NCI-H146 treated with DMSO at 0.1 percent for 48 hours (cell line): Measurements from ENCODE around the gene SLC17A9.

ENCODE experiments used
- DNase-seq: peaks from one replicate; lab custom pipeline; 2025; ENCODE audit not compliant: unreplicated experiment; lab: John Stamatoyannopoulos, UW

The SLC17A9 gene

GRCh38 chr20:62980380-62980960 is 28.0 kb downstream of the SLC17A9 start:
- peak; percentile 55 for DNase-seq

- peak; percentile 14 for DNase-seq
Observed at GRCh38 chr20:62980970-62981369, 28.5 kb downstream of the SLC17A9 start.

- DNase-seq = no peak
Observed at GRCh38 chr20:62982124-62983075, 29.9 kb downstream of the SLC17A9 start.

GRCh38 chr20:62983210-62983609 is 30.7 kb downstream of the SLC17A9 start:
- no peak for DNase-seq

- DNase-seq = peak; percentile 51
Observed at GRCh38 chr20:62984666-62985443, 32.3 kb downstream of the SLC17A9 start.

GRCh38 chr20:62985444-62985778 is 32.9 kb downstream of the SLC17A9 start:
- no peak for DNase-seq

- no peak for DNase-seq
Observed at GRCh38 chr20:62986257-62986800, 33.8 kb downstream of the SLC17A9 start.

GRCh38 chr20:62987114-62987513 is 34.6 kb downstream of the SLC17A9 start:
- no peak for DNase-seq

GRCh38 chr20:62989201-62989601 is 36.7 kb downstream of the SLC17A9 start:
- DNase-seq = no peak

GRCh38 chr20:62990306-62990825 is 37.9 kb downstream of the SLC17A9 start:
- no peak for DNase-seq

- no peak for DNase-seq
Observed at GRCh38 chr20:62991196-62991807, 38.8 kb downstream of the SLC17A9 start.

GRCh38 chr20:62991863-62992262 is 39.4 kb downstream of the SLC17A9 start:
- no peak for DNase-seq

GRCh38 chr20:62993856-62994494 is 41.5 kb downstream of the SLC17A9 start:
- no peak for DNase-seq

GRCh38 chr20:62994869-62995281 is 42.4 kb downstream of the SLC17A9 start:
- DNase-seq = no peak

GRCh38 chr20:62995481-62995880 is 43.0 kb downstream of the SLC17A9 start:
- no peak for DNase-seq

- no peak for DNase-seq
Observed at GRCh38 chr20:62995898-62996595, 43.5 kb downstream of the SLC17A9 start.

- no peak for DNase-seq
Observed at GRCh38 chr20:62996596-62996982, 44.1 kb downstream of the SLC17A9 start.

GRCh38 chr20:62997417-62998035 is 45.0 kb downstream of the SLC17A9 start:
- no peak for DNase-seq

- DNase-seq = no peak
Observed at GRCh38 chr20:62998449-62998848, 45.9 kb downstream of the SLC17A9 start.
